Stimulated activated CD8-positive, alpha-beta memory T cell treated with anti-CD3 and anti-CD28 coated beads, Interleukin-15, amount 100 ng/mL, for 1 hour (primary cell): Measurements from ENCODE around the gene SORCS2.

Experiments used
- DNase-seq: peaks from one replicate; pipeline ENCODE4 v3.0.0-alpha.2; 2020; ENCODE audit warnings: low read depth

Gene SORCS2

DNA sequence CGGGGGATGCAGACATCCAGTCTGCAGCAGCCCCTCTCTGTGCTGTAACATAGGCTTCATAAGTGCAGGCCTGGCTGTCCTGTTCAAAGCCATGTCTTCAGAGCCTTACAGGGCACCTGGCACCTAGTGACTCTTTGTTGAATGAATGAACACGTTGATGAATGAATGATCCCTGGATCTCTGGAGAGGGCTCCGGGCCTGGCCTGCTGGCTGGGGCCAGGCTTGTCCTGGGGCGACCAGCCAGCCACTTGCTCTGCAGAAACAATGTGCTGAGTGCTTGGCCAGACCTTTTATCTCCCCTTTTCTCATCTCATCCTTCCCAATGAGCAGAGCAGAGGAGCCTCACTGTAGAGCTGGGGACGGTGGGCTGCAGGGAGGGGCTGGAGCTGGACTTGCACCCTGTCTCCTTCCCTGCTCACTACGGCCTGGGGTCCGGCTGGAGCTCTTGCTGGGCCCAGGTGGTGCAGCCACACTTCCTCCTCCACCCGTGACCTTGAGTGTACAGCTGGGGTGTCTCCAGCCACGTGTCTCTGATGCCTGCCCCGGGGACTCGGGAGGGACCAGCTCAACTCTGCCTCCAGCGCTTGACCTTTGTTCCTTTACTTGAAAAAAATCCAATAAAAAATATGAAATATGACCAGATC is 164.5 kb downstream of the SORCS2 start:
- DNase-seq, result no peak

GRCh38 chr4:7357323-7357722 is 165.0 kb downstream of the SORCS2 start:
- no peak for DNase-seq

- no peak for DNase-seq
Observed at GRCh38 chr4:7358100-7358735, 165.9 kb downstream of the SORCS2 start.

DNA sequence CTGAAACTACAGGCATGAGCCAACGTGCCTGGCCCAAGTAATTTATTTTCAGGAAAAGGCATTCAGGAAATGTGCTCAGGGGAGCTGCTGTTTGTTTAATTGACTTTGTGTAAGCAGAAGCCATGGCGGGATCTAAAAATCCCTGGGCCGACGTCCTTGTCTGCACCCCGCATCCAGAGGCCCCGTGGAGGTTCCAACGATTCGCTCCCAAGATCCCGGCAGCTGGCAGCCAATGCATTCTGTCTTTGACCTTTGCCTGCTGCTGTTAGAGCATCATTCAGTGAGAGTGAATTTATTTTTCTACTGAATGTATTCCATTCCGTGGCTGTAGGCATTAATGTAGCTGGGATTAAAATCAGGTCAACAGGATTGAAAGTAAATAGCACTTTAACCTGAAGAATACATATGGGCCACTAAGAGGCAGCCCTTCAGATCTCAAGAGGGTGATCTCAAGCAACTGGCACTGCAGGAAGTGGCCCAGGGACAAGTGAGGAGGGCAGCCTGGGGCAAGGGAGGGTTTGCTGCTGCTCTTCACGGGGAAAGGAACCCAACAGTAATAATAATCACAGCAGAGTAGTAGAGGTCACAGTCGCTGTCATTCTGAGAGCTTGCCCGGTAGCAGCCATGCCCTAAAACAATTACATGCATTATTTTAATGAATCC is 167.2 kb downstream of the SORCS2 start:
- DNase-seq, result no peak

GRCh38 chr4:7360806-7361205 is 168.5 kb downstream of the SORCS2 start:
- DNase-seq, result no peak

DNA sequence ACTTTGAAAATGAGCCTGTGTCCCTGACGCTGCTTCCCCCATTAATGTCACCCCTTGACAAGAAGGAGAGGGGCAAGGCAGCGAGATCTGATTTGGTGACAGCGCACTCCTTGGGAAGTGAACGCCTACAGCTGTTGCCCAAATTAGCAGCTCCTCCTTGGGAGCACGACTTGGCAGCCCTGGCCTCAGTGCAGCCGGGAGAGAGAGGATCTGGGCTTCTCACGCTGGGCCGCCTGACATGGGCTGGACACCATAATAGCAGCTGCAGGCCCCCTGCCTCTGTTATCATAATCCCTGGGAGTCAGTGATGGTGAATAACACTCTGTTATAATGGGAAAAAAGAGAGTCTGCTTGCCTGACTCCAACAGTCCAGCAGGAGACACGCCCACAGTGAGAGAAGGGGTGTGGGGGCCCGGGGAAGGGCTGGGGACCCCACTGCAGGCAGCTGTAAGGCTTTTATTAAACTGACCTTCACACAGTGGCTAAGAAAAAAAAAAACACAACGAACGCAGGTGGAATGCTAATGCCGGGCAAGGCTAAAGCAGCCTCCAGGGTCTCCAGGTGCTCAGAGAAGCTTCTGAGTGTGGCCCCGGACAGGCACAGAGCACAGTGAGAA is 169.1 kb downstream of the SORCS2 start:
- no peak for DNase-seq

DNA sequence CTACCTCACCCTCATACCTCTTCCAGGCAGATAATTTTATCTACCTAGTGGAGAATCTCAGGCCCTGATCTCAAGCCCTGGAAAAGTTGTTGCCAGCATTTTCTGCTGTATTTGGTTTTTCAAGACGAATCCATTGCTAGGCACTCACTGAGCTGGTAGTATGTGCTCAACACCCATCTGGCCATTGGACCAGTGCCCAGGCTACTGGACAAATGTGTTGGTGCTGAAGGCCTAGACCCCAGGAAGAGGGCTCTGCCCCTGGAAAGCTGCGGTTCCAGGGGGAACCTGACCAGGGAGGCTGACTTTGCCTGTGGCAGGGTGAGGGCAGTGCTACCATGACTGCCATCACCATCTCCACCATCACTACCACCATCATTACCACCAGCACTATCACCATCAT is 170.0 kb downstream of the SORCS2 start:
- DNase-seq, result no peak

- no peak for DNase-seq
Observed at GRCh38 chr4:7362862-7363430, 170.6 kb downstream of the SORCS2 start.

DNA sequence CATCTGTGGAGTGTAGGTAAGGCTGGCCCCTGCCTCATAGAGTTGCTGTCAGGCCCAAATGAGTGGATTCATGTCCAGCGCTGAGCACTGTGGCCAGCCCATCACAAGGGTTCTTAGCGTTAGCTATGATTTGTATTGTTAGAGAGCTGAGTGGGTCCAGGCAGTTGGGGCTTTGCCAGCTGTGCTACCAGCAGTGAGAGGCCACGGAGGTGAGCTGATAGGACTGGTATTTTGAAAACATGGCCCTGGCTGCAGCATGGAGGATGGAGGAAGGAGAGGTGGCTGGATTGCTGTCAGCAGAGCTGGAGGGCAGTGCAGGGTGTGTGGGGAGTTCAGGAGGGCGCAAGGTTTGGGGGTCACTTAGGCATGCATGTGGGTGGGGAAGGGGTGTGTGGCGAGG is 172.6 kb downstream of the SORCS2 start:
- no peak for DNase-seq

DNA sequence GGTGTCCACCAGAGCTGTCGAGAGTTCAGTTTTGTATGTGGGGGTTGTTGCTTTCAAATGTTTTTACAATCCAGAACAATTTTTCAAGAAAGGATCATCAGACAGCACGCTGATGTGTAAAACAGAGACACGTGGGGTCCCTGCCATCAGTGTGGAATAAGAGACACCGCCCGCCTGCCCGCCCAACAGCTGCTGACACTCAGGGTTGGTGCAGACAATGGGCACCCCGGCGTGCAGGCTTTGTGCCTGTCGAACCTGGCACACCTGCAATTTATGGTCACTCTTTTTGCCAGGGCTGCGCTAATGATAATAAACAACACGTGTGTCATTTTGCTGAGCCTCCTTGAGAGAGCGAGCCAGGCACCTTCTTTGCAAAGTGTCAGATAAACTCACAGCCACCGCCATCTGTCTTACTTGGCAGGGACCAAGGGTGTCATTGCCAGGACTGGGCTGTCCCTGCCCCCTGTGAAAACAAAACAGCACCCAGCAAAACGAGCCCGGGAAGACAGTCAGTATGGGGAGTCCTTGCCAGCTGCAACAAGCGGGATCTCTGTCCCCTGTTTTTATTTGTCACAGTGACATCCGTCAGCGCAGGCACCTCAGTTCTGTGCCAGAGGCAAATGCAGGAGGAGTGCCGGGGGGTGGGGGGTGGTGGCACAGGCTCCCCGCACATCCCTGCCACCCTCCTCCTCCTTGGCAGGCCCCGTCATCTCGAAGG is 173.3 kb downstream of the SORCS2 start:
- DNase-seq, result no peak

GRCh38 chr4:7366180-7366945 is 174.0 kb downstream of the SORCS2 start:
- no peak for DNase-seq

DNA sequence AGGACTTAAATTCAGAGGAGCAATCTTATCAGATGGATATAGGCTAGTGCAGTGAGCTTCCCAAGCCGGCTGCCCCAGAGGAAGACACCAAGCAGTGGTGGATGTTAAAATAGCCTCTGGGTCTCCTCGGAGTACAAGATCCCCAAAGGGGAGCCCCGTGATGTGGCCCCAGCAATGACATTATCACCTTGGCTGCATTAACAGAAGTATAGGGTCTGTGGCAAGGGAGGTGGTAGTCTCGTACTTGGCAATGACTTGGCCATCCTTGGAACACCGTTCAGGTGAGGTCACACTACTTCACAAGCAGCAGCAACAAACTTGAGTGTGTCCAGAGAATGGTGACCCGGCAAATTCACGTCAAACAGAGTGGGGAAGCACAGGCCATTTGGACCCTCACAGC is 174.6 kb downstream of the SORCS2 start:
- no peak for DNase-seq

DNA sequence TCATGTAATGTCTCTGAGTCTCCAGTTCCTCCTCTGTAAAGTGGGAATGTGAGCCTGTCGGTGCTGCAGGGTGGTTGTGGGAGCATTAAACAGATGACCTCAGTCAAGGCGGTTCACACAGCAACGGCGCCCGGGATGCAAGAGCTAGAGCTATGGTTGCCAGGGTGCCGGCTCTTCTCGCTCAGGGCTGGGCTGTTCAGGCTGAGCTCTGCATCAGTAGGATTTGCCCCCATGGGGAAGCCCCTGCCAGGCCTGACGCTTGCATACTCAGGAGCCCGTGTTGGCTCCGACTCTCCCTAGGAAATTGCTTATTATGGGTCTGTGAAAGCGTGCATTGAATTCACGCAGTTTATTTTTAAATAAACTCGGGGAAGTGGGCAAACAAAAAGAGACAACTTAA is 175.1 kb downstream of the SORCS2 start:
- DNase-seq, result no peak

DNA sequence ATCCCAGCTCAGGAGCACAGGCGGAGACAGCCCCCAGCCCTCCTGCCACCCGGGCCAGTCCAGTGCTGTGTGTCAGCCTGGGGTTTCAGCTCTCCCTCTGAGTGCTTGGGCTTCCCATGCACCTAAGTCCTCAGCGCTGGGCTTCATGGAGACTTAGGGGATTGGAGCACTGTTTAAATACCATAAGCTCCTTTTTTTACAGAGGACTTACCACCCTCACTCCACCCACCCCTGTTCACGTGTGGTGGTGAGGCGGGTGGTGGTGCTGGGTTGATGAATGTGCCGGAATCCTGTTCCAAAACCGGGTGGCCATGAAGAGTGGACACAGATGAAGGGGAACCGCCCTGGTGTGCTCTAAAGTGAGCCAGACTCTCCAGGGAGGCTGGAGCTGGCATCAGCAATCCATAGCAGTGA is 175.5 kb downstream of the SORCS2 start:
- no peak for DNase-seq

GRCh38 chr4:7368296-7368695 is 176.0 kb downstream of the SORCS2 start:
- DNase-seq, result no peak

DNA sequence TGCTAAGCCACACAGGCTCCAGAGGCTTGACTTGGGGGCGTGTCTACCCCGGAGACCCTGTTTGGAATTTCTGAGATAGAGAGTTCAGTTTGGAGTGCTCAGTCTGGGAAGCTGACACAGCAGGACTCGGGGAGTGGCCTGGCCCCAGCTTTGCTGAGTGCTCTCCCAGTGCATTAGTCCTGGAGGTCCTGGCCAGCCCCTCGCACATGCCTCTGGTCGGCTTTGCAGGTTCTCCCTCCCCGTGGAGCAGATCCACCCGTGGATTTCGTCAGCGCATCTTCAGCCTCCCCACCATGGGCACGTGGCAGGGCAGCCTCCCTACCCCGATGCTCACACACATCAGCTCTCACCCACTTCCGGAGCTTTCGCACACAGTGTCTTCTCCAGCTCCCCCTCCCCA is 177.2 kb downstream of the SORCS2 start:
- no peak for DNase-seq

GRCh38 chr4:7370038-7370437 is 177.7 kb downstream of the SORCS2 start:
- DNase-seq, result no peak

DNA sequence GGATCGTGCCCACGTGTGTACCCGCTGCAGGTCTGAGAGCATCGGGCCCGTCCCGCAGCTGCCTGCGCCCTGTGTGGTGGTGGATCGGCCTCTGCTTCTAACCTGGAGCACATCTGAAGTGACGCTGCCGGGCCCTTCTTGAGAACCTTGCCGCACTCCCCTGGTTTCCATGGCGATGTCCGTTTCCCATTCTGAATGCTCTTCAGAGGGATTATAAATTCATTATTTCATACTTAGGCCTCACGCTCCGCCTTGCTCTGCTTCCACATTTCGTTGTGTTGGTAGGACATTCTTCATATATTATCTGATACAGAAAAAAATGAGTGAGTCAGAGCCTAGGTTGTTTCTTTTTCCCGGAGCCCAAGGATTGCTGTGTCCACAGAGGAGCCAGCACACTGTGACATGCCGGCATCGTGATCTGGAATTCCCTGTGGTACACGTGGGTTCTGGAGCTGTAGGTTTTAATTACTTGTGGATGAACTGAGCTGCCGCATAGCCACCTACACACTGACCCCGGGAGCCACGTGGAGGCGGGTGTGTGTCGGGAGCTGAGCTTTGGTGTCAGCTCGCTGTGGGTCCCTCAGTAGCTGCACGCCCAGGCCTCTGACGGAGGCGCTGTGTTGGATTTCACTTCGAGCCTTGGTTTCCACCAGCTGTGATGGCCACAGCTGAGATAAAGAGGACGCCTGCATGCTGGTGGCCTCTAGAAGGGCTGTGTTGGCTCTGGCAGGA is 179.0 kb downstream of the SORCS2 start:
- no peak for DNase-seq

- no peak for DNase-seq
Observed at GRCh38 chr4:7372673-7373072, 180.3 kb downstream of the SORCS2 start.

GRCh38 chr4:7374571-7374970 is 182.2 kb downstream of the SORCS2 start:
- no peak for DNase-seq

DNA sequence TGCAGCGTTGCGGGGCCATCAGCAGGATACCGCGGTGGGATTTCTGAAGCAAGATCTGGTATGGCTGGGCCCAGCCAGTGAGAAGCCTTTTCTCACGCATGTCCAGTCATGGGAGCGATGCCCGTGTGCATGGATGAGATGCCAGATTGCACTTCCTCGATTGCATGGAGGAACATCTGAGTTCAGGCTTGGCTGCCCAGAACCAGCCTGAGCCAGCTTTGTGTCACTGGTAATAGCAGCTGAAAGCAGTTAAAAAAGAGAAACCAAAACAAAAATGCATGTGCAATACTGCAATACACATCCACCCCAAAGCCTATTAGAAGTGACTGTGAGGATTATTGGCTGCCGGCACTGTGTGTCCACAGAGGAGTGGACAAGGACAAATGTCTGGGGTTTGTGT is 183.1 kb downstream of the SORCS2 start:
- no peak for DNase-seq
